HCT116 (cell line): Measurements from ENCODE around the gene SSX2B. TPM values are rescaled to one million over a fixed set of nuclear protein-coding genes. Genes with fewer than 3 reads are reported as not detected.
"Not testable (repeated sequence)": the region's sequence is repeated elsewhere in the genome, so short reads cannot be mapped to it uniquely, and the experiment has no call there.

Experiments used
- ATAC-seq: fragments of 200-7000 bp; cut with Tn5 transposase; 2 replicates; pipeline ENCODE4 v1.9.1; 2020; ENCODE audit warnings: mild to moderate bottlenecking, moderate library complexity
- BruUV-seq: library from RNA; stranded (reverse); fragments of 400-500 nt; replicated peaks from 2 replicates; lab custom pipeline; 2021; lab: Mats Ljungman, UMichigan
- CTCF ChIA-PET: fragments of 300-600 bp; sonication (Branson Sonifier 250); formaldehyde crosslinking; loops from one replicate; lab custom pipeline; 2021; ENCODE audit warnings: antibody characterized with exemption; lab: Charles Lee
- POLR2A ChIA-PET: fragments of 300-600, 350-600 bp; sonication (Branson Sonifier 250); formaldehyde crosslinking; loops from one replicate; lab custom pipeline; 2021; ENCODE audit warnings: antibody characterized with exemption; lab: Charles Lee
- RAD21 ChIA-PET, 2 experiments: fragments of 300-600 bp; sonication (Branson Sonifier 250); formaldehyde crosslinking; loops; one replicate each; lab custom pipeline; 2023; ENCODE audit warnings: low total read pairs in 2 of 2; ENCODE audit not compliant: uncharacterized antibody in 2 of 2, unreplicated experiment in 2 of 2, low non-redundant PET in 1 of 2; lab: Charles Lee
- DNase-seq: peaks from one replicate; pipeline ENCODE4 v3.0.0-alpha.2; 2010; ENCODE audit warnings: low read depth, low spot score
- H2AFZ ChIP-seq: fragments of 200-600 bp; shearing (Covaris generic), sonication (generic); 2 replicates; pipeline ENCODE4 v1.6.1; 2017; ENCODE audit warnings: low read depth, mixed run types, mixed read lengths, antibody characterized with exemption, low read length; ENCODE audit not compliant: poor library complexity, severe bottlenecking
- H3K27ac ChIP-seq: 2 replicates; pipeline ENCODE4 v1.5.1; 2012; ENCODE audit warnings: low read depth, low read length
- H3K27me3 ChIP-seq: fragments of 200-600 bp; sonication (generic); 2 replicates; pipeline ENCODE4 v1.6.1; 2016; ENCODE audit warnings: mixed run types, low read length, mixed read lengths; ENCODE audit not compliant: insufficient read depth
- H3K36me3 ChIP-seq, 2 experiments: fragments of 200-500 bp in 1 of 2; fragments of 200-600 bp in 1 of 2; sonication (Bioruptor generic) in 1 of 2; sonication (generic) in 1 of 2; 2 replicates each; pipeline versions ENCODE4 v1.5.1 to v1.6.1; 2014 to 2016; ENCODE audit warnings: low read length in 2 of 2, inconsistent platforms in 1 of 2, mixed read lengths in 1 of 2, mixed run types in 1 of 2; ENCODE audit not compliant: insufficient read depth in 2 of 2, control insufficient read depth in 1 of 2
- H3K4me1 ChIP-seq, 2 experiments: fragments of 200-600 bp in 1 of 2; sonication (generic) in 1 of 2; 2 replicates each; pipeline versions ENCODE4 v1.5.1 to v1.6.1; 2012 to 2017; ENCODE audit warnings: low read length in 2 of 2, inconsistent platforms in 1 of 2, mild to moderate bottlenecking in 1 of 2, mixed read lengths in 1 of 2, mixed run types in 1 of 2, moderate library complexity in 1 of 2; ENCODE audit not compliant: insufficient read depth in 2 of 2, control insufficient read depth in 1 of 2
- H3K4me2 ChIP-seq: fragments of 200-600 bp; sonication (generic); 2 replicates; pipeline ENCODE4 v1.6.1; 2017; ENCODE audit warnings: mixed run types, low read length, mixed read lengths
- H3K4me3 ChIP-seq, 2 experiments: fragments of 200-600 bp in 1 of 2; sonication (generic) in 1 of 2; replicated peaks in 1 of 2; 2 replicates each; pipeline ENCODE4 v1.5.1; 2011 to 2016; ENCODE audit warnings: low read length in 2 of 2, control low read depth in 1 of 2, low read depth in 1 of 2, mild to moderate bottlenecking in 1 of 2, mixed read lengths in 1 of 2, mixed run types in 1 of 2
- H3K79me2 ChIP-seq: fragments of 200-600 bp; sonication (generic); 2 replicates; pipeline ENCODE4 v1.6.1; 2017; ENCODE audit warnings: mild to moderate bottlenecking, mixed run types, low read length, moderate library complexity, mixed read lengths; ENCODE audit not compliant: insufficient read depth
- H3K9ac ChIP-seq: fragments of 200-600 bp; sonication (generic); 2 replicates; pipeline ENCODE4 v1.6.1; 2016; ENCODE audit warnings: low read length, mixed read lengths
- H3K9me2 ChIP-seq: fragments of 200-600 bp; sonication (generic), shearing (Covaris generic); 2 replicates; pipeline ENCODE4 v1.6.1; 2017; ENCODE audit warnings: mixed run types, mild to moderate bottlenecking, moderate library complexity; ENCODE audit not compliant: insufficient read depth
- H3K9me3 ChIP-seq, 2 experiments: fragments of 200-500 bp in 1 of 2; fragments of 200-600 bp in 1 of 2; sonication (Bioruptor generic) in 1 of 2; sonication (generic) in 1 of 2; 2 replicates each; pipeline ENCODE4 v1.6.1; 2014 to 2017; ENCODE audit warnings: low read length in 2 of 2, mixed read lengths in 2 of 2, inconsistent platforms in 1 of 2, low read depth in 1 of 2, mild to moderate bottlenecking in 1 of 2, mixed run types in 1 of 2, moderate library complexity in 1 of 2; ENCODE audit not compliant: control insufficient read depth in 1 of 2, insufficient read depth in 1 of 2
- H4K20me1 ChIP-seq: fragments of 200-600 bp; sonication (generic), shearing (Covaris generic); 2 replicates; pipeline ENCODE4 v1.6.1; 2017; ENCODE audit warnings: mixed run types, mild to moderate bottlenecking, moderate library complexity; ENCODE audit not compliant: insufficient read depth
- intact Hi-C: fragments of 100-400 bp; cut with micrococcal nuclease; formaldehyde crosslinking; loops from 2 replicates; pipeline ENCODE4 v1.10.0; 2022
- total RNA-seq: library from RNA; stranded (reverse); gene quantifications from one replicate; pipeline ENCODE4 v1.2.1, GENCODE V29; 2021; ENCODE audit not compliant: unreplicated experiment

The SSX2B gene
- total RNA-seq, 1 experiment from 2014 or later: 0.42 TPM

DNA sequence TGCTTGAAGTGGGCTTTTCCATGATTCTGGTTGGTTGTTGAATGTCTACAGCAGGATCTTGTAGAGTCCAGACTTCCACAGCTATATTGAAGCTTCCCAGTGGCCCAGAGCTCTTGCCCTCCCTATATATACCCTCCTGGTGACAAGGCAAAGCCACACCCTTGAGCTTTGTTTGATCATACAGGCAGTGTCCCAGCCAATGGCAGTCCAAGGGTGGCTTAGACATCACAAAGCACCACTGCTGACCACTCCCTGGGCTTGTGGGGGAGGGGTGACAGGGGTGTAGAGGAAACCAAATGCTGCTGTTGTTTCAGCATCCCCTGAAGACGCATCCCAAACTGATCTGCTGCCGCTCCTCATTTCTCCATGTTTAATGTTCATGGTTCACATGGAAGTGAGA lies 46.3 kb downstream of the SSX2B start, which contains the start of gene SPANXN5:
SPANXN5 (minus strand) TSS at position 101 of the 400 bp plus-strand sequence; CDS start at position 22, 79 bp downstream.
- CTCF ChIA-PET, H4K20me1 ChIP-seq, H3K4me3 ChIP-seq, POLR2A ChIA-PET, H3K4me2 ChIP-seq, intact Hi-C loops, H3K4me1 ChIP-seq, H3K27me3 ChIP-seq, H2AFZ ChIP-seq, H3K9ac ChIP-seq, BruUV-seq, RAD21 ChIA-PET, H3K79me2 ChIP-seq, DNase-seq, H3K36me3 ChIP-seq, ATAC-seq, H3K27ac ChIP-seq, H3K9me2 ChIP-seq, H3K9me3 ChIP-seq: not testable (repeated sequence)

DNA sequence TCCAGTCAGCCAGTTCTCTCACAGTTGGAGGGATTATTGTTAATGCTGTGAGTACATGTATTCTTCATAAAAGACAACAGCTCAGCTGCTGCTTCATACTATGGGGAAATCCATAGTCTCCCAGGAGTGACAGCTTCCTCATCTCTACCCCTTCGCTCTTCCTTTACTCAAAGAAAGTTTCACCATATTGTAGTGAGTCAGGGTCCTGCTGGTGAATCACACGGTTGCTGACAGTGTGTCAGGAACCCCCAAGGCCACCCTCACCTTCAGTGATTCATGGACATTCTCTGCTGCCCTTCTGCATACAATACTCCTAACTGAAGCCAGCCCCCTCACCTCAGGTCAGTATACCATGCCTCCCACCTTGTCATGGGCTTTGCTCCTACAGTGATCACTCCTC lies 53.8 kb downstream of the SSX2B start:
- intact Hi-C loops, H3K9ac ChIP-seq, H3K9me2 ChIP-seq, H3K4me1 ChIP-seq, H3K27me3 ChIP-seq, H3K4me2 ChIP-seq, CTCF ChIA-PET, H3K9me3 ChIP-seq, H3K36me3 ChIP-seq, H3K4me3 ChIP-seq, POLR2A ChIA-PET, ATAC-seq, H3K79me2 ChIP-seq, RAD21 ChIA-PET, DNase-seq, H4K20me1 ChIP-seq, H2AFZ ChIP-seq, H3K27ac ChIP-seq, BruUV-seq: not testable (repeated sequence)

Other genes starting within 250 kb of the SSX2B start
- gene XAGE1B, start 234.2 kb upstream of the SSX2B start, total RNA-seq: not detected
- gene SSX7, start 96.4 kb upstream of the SSX2B start, total RNA-seq: not detected
- gene SSX2, start 44.1 kb upstream of the SSX2B start, total RNA-seq: not detected
- not detected for gene SPANXN5, start 46.2 kb downstream of the SSX2B start, total RNA-seq
- not detected for gene XAGE5, start 60.0 kb downstream of the SSX2B start, total RNA-seq
- gene XAGE3, start 116.8 kb downstream of the SSX2B start, total RNA-seq: not detected
- 13.5 TPM for gene FAM156B, start 146.1 kb downstream of the SSX2B start, total RNA-seq
- 16.2 TPM for gene FAM156A, start 207.3 kb downstream of the SSX2B start, total RNA-seq